ENCODE measurements around the gene MAP3K7CL.

MAP3K7CL gene

DNA sequence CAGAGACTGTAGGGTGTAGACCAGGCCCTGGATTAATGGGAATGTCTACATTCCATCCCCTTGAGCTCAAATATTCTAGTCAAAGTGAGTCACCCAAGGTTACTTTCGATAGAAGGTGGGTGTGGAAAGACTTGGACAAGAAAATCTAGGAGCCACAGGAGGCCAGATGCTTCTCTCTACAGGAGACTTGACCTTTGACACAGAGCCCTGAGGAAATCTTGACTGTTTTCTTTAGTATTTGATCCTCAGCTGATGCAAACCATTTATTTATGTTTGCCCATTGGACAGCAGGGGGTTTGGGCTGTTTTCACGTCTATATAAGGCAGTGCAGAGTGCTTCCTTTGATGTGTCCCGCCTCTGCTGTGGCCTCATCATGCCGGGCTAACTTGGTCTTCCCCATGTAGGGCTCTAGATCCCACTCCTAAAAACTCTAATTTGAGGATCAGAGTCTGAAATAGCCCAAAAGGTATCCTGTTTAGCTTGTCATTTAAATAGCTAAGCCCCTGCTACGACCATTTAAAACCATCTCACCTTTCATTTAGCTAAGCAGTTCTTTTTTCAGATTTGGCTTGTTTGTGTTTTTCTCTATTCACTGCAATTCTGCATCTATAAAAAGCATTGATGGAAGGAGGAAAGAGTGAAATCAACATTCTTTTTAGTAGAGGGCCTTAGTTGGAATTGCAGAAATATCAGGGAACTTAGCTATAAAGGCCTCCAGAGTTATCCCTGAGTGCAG is 15.5 kb upstream of the MAP3K7CL start:
- no peak for TF ChIP-seq POLR2AphosphoS5 (IDR thresholded peaks at IDR 0.05; ENCODE audit: low read depth, low read length)
- no peak for TF ChIP-seq TAF1 (IDR thresholded peaks at IDR 0.05; ENCODE audit: borderline replicate concordance, insufficient read depth, low read length)
- no peak for TF ChIP-seq SIN3A (IDR thresholded peaks at IDR 0.05; ENCODE audit: borderline replicate concordance, insufficient read depth, low read length)
- no peak for TF ChIP-seq FOXP2 (optimal IDR thresholded peaks at IDR 0.05; ENCODE audit: borderline replicate concordance, extremely low read depth, extremely low read length, insufficient read depth)
- TF ChIP-seq, protein P1, sequence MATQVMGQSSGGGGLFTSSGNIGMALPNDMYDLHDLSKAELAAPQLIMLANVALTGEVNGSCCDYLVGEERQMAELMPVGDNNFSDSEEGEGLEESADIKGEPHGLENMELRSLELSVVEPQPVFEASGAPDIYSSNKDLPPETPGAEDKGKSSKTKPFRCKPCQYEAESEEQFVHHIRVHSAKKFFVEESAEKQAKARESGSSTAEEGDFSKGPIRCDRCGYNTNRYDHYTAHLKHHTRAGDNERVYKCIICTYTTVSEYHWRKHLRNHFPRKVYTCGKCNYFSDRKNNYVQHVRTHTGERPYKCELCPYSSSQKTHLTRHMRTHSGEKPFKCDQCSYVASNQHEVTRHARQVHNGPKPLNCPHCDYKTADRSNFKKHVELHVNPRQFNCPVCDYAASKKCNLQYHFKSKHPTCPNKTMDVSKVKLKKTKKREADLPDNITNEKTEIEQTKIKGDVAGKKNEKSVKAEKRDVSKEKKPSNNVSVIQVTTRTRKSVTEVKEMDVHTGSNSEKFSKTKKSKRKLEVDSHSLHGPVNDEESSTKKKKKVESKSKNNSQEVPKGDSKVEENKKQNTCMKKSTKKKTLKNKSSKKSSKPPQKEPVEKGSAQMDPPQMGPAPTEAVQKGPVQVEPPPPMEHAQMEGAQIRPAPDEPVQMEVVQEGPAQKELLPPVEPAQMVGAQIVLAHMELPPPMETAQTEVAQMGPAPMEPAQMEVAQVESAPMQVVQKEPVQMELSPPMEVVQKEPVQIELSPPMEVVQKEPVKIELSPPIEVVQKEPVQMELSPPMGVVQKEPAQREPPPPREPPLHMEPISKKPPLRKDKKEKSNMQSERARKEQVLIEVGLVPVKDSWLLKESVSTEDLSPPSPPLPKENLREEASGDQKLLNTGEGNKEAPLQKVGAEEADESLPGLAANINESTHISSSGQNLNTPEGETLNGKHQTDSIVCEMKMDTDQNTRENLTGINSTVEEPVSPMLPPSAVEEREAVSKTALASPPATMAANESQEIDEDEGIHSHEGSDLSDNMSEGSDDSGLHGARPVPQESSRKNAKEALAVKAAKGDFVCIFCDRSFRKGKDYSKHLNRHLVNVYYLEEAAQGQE (IDR thresholded peaks at IDR 0.05; ENCODE audit: insufficient read depth in 1 of 2, low read depth in 2 of 2, low read length in 2 of 2): no peak

DNA sequence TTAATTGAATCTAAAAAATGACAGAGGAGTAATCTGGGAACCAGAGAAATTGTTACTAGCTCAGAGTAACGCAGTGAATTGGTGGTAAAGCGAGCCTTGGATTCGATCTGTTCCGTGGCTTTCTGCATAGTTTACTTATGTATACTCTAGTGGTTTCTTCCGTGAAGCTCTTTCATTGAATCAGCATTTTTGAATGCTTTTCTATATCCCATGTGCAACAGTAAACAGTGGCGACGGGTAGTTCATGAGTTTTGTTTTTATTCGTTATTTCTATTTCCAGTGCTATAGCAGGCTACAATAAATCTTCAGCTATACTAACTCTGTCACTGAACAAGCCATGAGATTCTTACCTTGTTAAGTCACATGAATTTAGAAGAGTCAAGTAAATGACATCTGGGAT is 14.5 kb upstream of the MAP3K7CL start:
- TF ChIP-seq, protein P1 (IDR thresholded peaks at IDR 0.05; ENCODE audit: insufficient read depth in 1 of 2, low read depth in 2 of 2, low read length in 2 of 2): no peak
- TF ChIP-seq FOXP2 (optimal IDR thresholded peaks at IDR 0.05; ENCODE audit: borderline replicate concordance, extremely low read depth, extremely low read length, insufficient read depth): no peak
- no peak for TF ChIP-seq TAF1 (IDR thresholded peaks at IDR 0.05; ENCODE audit: borderline replicate concordance, insufficient read depth, low read length)
- TF ChIP-seq SIN3A (IDR thresholded peaks at IDR 0.05; ENCODE audit: borderline replicate concordance, insufficient read depth, low read length): no peak
- TF ChIP-seq POLR2AphosphoS5 (IDR thresholded peaks at IDR 0.05; ENCODE audit: low read depth, low read length): no peak

DNA sequence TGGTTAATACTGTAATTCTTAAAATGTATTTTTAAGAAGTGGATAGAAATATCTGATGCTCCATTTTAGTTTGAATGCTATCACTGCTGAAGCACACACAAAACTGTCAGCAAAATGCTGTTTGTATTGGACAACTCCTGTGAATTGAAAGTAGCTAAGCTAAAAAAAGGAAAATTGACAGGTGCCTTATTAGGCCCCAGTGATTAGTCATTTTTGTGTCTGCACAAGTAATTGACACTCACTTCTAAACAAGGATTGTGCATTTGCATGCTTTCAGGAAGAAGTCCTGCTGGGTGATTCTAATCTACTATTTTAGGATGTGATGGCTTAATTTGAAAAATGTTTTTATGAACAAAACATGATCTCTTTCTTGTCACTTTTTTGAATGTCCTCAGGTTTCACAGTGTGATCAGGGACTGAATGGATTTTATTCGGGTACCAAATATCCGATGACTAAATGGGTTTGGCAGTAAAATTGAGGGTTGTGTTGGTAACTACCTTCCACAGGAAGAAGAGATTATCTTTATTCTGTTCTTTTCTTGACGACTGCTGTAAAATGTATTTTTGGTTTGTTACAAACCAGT is 13.0 kb upstream of the MAP3K7CL start:
- TF ChIP-seq SIN3A (IDR thresholded peaks at IDR 0.05; ENCODE audit: borderline replicate concordance, insufficient read depth, low read length): no peak
- TF ChIP-seq, protein P1 (IDR thresholded peaks at IDR 0.05; ENCODE audit: insufficient read depth in 1 of 2, low read depth in 2 of 2, low read length in 2 of 2): no peak

DNA sequence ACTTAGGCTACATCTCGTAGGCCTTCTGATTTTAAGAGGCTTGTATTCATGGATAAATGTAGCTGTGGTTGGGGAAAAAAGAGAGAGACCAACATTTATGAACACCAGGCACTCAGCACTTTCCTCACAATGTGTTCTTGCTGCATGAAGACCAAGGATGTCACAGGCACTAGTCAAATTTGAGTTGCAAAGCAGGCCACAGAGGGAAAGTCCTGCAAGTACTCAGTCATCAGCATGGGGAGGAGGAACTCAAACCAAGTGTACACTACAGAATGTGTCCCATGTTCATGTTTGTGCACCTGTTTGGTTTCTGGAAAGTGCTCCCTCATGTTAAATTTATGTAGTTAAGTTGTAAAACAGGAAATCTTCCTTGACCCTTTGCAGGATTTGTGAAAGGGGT is 8.7 kb upstream of the MAP3K7CL start:
- TF ChIP-seq, protein P1 (IDR thresholded peaks at IDR 0.05; ENCODE audit: insufficient read depth in 1 of 2, low read depth in 2 of 2, low read length in 2 of 2): no peak
- no peak for TF ChIP-seq POLR2AphosphoS5 (IDR thresholded peaks at IDR 0.05; ENCODE audit: low read depth, low read length)
- TF ChIP-seq SIN3A (IDR thresholded peaks at IDR 0.05; ENCODE audit: borderline replicate concordance, insufficient read depth, low read length): no peak
- no peak for TF ChIP-seq FOXP2 (optimal IDR thresholded peaks at IDR 0.05; ENCODE audit: borderline replicate concordance, extremely low read depth, extremely low read length, insufficient read depth)
- TF ChIP-seq TAF1 (IDR thresholded peaks at IDR 0.05; ENCODE audit: borderline replicate concordance, insufficient read depth, low read length): no peak
